ENCODE results near the gene NIPSNAP2. TPM values are rescaled to one million over a fixed set of nuclear protein-coding genes. Genes with fewer than 3 reads are reported as not detected.
"Not testable (repeated sequence)": the region's sequence is repeated elsewhere in the genome, so short reads cannot be mapped to it uniquely, and the experiment has no call there.

NIPSNAP2 gene
- total RNA-seq, 2 experiments from 2014 or later: 57.3 to 57.6 TPM

DNA sequence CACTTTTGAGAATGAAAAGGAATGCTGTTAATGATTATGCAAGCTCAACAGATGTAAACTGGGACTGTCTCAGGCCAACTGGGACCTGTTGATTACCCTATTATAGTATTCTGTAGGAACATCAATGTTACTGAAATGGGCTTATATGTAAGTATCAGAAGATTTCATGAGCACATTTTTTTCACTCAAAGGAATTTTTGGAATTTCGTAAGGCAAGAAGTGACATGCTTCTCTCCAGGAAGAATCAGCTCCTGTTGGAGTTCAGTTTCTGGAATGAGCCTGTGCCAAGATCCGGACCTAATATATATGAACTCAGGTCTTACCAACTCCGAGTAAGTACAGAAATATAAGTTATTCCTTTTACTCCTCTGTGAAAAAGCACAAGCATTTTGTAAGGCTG lies 19.2 kb downstream of the NIPSNAP2 start:
- H3K4me3 Mint-ChIP-seq: no peak overlapping the region
- H3K9me3 Mint-ChIP-seq: no peaks in the 10 kb centered on the region
- intact Hi-C loops (cut with micrococcal nuclease): no loop called here
- no peak overlapping the region for H3K27ac Mint-ChIP-seq
- H3K4me1 Mint-ChIP-seq (ENCODE audit: low read depth): no peaks in the 10 kb centered on the region
- H3K36me3 Mint-ChIP-seq (ENCODE audit: low read depth): peaks cover 21% of the 10 kb centered on the region
- DNase-seq: no peak
- no peaks in the 10 kb centered on the region for H3K27me3 Mint-ChIP-seq (ENCODE audit: low read depth)
- CTCF ChIA-PET: no interaction called here

DNA sequence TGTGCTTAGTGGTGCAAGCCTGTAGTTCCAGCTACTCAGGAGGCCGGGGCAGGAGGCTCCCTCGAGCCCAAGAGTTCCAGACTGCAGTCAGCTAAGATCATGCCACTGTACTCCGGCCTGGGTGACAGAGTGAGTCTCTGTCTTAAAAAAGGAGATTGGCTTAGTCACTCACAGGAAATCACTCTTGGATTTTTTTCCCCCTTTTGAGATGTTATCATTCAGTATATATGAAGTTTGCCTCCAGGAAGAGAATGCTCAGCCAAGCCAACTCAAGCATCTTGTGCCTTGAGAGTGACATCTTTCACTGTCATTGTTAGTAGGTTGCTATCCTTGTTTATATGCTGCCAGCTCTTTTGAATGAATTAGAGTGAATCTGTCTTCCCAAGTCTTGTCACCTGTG lies 28.0 kb downstream of the NIPSNAP2 start:
- H3K36me3 Mint-ChIP-seq (ENCODE audit: low read depth): peaks cover 12% of the 10 kb centered on the region
- no peaks in the 10 kb centered on the region for H3K4me1 Mint-ChIP-seq (ENCODE audit: low read depth)
- no peak overlapping the region for H3K4me3 Mint-ChIP-seq
- H3K27me3 Mint-ChIP-seq (ENCODE audit: low read depth): no peaks in the 10 kb centered on the region
- intact Hi-C loops (cut with micrococcal nuclease): no loop called here
- CTCF ChIA-PET: no interaction called here
- H3K27ac Mint-ChIP-seq: no peak overlapping the region
- no peaks in the 10 kb centered on the region for H3K9me3 Mint-ChIP-seq
- DNase-seq: no peak

DNA sequence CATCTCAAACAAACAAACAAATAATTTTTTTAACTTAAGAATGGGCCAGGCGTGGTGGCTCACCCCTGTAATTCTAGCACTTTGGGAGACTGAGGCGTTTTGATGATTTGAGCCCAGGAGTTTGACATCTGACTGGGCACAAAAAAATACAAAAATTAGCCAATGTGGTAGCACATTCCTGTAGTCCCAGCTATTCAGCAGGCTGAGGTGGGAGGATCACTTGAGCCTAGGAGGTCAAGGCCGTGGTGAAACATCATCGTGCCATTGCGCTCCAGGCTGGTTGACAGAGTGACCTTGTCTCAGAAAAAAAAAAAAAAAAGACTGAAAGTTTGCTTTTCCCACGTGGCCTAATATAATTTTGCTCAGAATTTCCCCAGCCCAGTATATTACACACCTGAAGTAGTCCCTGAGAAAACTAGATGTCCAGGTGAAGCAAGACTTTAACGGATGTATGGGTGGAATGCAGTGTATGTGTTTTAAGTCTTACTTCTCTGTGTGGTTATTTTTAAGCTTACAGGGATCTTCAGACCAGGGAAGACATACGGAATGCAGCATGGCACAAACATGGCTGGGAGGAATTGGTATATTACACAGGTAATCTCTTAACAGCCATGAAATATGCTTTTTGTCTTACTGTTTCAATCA lies 32.6 kb downstream of the NIPSNAP2 start:
- H3K9me3 Mint-ChIP-seq: no peaks in the 10 kb centered on the region
- no peak for DNase-seq
- no peak overlapping the region for H3K4me3 Mint-ChIP-seq
- CTCF ChIA-PET: interaction anchor here (0.6 to 1.2 kb wide), 2 partner anchors 10 to 78 kb away, joined by 3 read pairs; no protein-coding TSS in a partner anchor
- intact Hi-C loops (cut with micrococcal nuclease): no loop called here
- H3K27ac Mint-ChIP-seq: no peak overlapping the region
- H3K4me1 Mint-ChIP-seq (ENCODE audit: low read depth): peaks cover 13% of the 10 kb centered on the region
- H3K36me3 Mint-ChIP-seq (ENCODE audit: low read depth): peaks cover 14% of the 10 kb centered on the region
- no peaks in the 10 kb centered on the region for H3K27me3 Mint-ChIP-seq (ENCODE audit: low read depth)

DNA sequence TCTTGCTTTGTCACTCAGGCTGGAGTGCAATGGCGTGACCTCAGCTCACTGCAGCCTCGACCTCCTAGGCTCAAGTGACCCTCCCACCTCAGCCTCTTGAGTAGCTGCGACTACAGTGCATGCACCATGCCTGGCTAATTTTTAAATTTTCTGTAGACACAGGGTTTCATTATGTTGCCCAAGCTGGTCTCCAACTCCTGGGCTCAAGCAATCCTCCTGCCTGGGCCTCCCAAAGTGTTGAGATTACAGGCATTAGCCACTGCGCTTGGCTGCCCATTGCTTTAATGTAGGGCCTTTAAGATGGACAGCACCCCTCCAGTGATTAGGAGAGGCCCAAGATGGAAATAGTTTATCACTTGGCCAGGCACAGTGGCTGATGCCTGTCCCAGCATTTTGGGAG lies 39.4 kb downstream of the NIPSNAP2 start:
- H3K27me3 Mint-ChIP-seq (ENCODE audit: low read depth): no peaks in the 10 kb centered on the region
- peaks cover 13% of the 10 kb centered on the region for H3K4me1 Mint-ChIP-seq (ENCODE audit: low read depth)
- intact Hi-C loops (cut with micrococcal nuclease): loop anchor here (1.0 kb wide), 1 partner anchor 71 kb away; no protein-coding TSS in a partner anchor
- no peak overlapping the region for H3K4me3 Mint-ChIP-seq
- peaks cover 9% of the 10 kb centered on the region for H3K36me3 Mint-ChIP-seq (ENCODE audit: low read depth)
- DNase-seq: no peak
- H3K9me3 Mint-ChIP-seq: no peaks in the 10 kb centered on the region
- no peak overlapping the region for H3K27ac Mint-ChIP-seq
- CTCF ChIA-PET: interaction anchor here (1.1 to 1.9 kb wide), 3 partner anchors 59 to 363 kb away, joined by 3 to 14 read pairs (median 3); no protein-coding TSS in a partner anchor

DNA sequence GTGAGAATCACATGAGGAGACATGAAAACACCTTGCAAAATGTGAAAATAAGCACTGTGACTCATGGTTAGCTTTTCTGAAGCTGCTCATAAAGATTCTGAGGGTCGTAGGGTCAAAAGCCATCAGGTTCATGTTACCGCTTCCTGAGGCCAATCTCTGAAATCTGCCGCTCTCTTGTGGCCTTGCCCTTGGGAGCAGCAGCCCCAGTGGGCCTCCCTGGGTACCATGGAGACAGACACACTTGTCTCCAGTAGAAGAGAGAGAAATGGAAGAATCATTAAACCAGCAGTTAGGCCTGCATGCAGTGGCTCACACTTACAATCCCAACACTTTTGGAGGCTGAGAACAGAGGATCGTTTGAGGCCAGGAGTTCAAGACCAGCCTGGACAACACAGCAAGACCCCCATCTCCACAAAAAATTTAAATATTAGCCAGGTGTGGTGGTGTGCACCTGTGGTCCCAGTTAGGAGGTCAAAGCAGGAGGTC lies 42.8 kb downstream of the NIPSNAP2 start:
- intact Hi-C loops (cut with micrococcal nuclease): no loop called here
- H3K4me1 Mint-ChIP-seq (ENCODE audit: low read depth): no peaks in the 10 kb centered on the region
- CTCF ChIA-PET: interaction anchor here (0.5 to 2.4 kb wide), 5 partner anchors 65 to 401 kb away, joined by 3 to 19 read pairs (median 4); no protein-coding TSS in a partner anchor
- DNase-seq: no peak
- no peaks in the 10 kb centered on the region for H3K27me3 Mint-ChIP-seq (ENCODE audit: low read depth)
- H3K9me3 Mint-ChIP-seq: no peaks in the 10 kb centered on the region
- H3K36me3 Mint-ChIP-seq (ENCODE audit: low read depth): peaks cover 4% of the 10 kb centered on the region
- no peak overlapping the region for H3K27ac Mint-ChIP-seq
- no peak overlapping the region for H3K4me3 Mint-ChIP-seq

DNA sequence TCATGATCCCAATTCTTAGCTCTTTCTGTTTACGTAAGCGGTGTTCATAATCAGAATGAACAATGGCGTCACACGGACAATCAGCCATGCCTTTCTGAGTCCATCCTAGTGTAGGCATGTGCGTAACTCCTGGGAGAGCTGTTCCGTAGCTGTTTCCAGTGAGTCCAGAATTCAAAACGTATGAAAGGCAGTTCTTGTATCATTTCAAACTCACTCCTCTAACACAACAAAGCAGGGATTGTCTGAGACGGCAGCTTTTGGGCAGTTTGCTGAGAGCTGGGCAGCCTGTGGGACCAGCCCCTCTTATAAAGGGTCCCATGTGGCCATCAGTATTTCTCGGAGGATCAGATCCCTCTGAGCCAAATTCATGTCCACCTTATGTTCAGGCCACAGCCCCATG lies 43.5 kb downstream of the NIPSNAP2 start:
- no peaks in the 10 kb centered on the region for H3K4me1 Mint-ChIP-seq (ENCODE audit: low read depth)
- H3K4me3 Mint-ChIP-seq: no peak overlapping the region
- peaks cover 4% of the 10 kb centered on the region for H3K36me3 Mint-ChIP-seq (ENCODE audit: low read depth)
- intact Hi-C loops (cut with micrococcal nuclease): no loop called here
- H3K9me3 Mint-ChIP-seq: no peaks in the 10 kb centered on the region
- H3K27me3 Mint-ChIP-seq (ENCODE audit: low read depth): no peaks in the 10 kb centered on the region
- DNase-seq: no peak
- CTCF ChIA-PET: interaction anchor here (0.6 to 1.9 kb wide), 3 partner anchors 65 to 400 kb away, joined by 3 to 7 read pairs (median 4); no protein-coding TSS in a partner anchor
- no peak overlapping the region for H3K27ac Mint-ChIP-seq

DNA sequence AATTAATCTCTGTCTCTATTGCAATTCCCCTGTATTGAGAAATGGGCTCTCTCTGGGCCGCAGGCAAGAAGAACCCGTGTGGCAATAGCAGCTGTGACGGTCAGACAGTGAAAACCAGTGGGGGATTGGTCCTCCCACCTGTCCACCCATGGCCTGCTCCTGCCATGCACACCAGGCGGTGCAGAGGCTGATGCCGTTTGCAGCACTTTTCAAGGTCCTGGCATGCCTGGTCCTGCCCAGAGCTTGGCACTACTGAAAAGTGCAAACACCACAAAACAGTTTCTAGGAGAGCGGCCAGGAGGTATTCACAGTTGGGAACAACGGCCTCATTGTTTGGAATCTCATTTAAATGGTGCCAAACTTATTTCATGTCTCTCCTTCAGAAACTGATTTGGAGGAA lies 45.3 kb downstream of the NIPSNAP2 start:
- intact Hi-C loops (cut with micrococcal nuclease): no loop called here
- H3K4me1 Mint-ChIP-seq (ENCODE audit: low read depth): no peaks in the 10 kb centered on the region

DNA sequence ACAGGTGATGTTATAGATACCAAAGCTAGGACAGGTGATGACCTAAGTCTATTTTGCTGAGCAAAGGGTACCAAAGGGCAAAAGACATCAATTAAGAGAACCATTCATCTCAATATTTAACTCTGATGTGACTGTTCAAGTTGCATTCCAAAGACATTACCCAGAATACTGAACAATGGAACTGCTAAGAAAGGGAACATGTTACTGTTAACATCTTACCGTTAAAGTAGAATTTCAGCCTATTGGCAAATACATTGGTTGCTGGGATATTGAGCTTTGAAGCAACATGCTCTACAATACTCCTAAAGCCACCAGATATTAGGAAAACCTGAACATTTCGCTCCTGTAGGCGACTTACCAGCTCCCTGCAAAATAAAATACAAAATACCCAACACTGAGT lies 52.6 kb downstream of the NIPSNAP2 start:
- peaks cover 15% of the 10 kb centered on the region for H3K36me3 Mint-ChIP-seq (ENCODE audit: low read depth)
- H3K27ac Mint-ChIP-seq; CTCF ChIA-PET; intact Hi-C loops (cut with micrococcal nuclease); DNase-seq; H3K9me3 Mint-ChIP-seq; H3K27me3 Mint-ChIP-seq (ENCODE audit: low read depth); H3K4me1 Mint-ChIP-seq (ENCODE audit: low read depth); H3K4me3 Mint-ChIP-seq: not testable (repeated sequence)

More for the DNA sequence above, 45.3 kb downstream of the NIPSNAP2 start:
- peaks cover 10% of the 10 kb centered on the region for H3K36me3 Mint-ChIP-seq (ENCODE audit: low read depth)
- no peak overlapping the region for H3K4me3 Mint-ChIP-seq
- H3K9me3 Mint-ChIP-seq: no peaks in the 10 kb centered on the region
- no peak overlapping the region for H3K27ac Mint-ChIP-seq
- CTCF ChIA-PET: no interaction called here
- H3K27me3 Mint-ChIP-seq (ENCODE audit: low read depth): no peaks in the 10 kb centered on the region
- DNase-seq: no peak

DNA sequence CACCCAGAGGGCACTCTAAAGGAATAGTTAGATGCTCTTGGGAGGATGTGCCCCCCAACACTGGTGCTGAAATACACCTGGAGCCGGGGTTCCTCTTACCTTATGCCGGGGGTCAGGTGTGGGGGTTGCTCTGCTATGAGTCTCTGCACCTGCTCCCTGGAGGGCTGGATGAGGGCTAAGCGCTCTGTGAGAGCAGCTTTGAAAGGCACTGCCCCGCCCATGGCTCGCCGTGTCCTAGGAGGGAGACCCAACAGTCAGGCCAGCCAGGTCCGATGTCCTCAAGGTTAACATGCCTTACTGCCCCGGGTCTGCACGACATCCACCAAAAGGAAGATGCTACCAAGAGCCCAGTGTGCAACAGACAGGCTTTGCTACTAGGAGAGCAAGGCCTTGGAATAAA lies 55.1 kb downstream of the NIPSNAP2 start:
- no peaks in the 10 kb centered on the region for H3K4me1 Mint-ChIP-seq (ENCODE audit: low read depth)
- CTCF ChIA-PET: interaction anchor here (1.2 kb wide), 1 partner anchor 15 kb away, joined by 4 read pairs; no protein-coding TSS in a partner anchor
- peaks cover 10% of the 10 kb centered on the region for H3K36me3 Mint-ChIP-seq (ENCODE audit: low read depth)
- intact Hi-C loops (cut with micrococcal nuclease): no loop called here
- H3K27me3 Mint-ChIP-seq (ENCODE audit: low read depth): no peaks in the 10 kb centered on the region
- H3K9me3 Mint-ChIP-seq: no peaks in the 10 kb centered on the region
- H3K27ac Mint-ChIP-seq: no peak overlapping the region
- no peak overlapping the region for H3K4me3 Mint-ChIP-seq
- DNase-seq: no peak

DNA sequence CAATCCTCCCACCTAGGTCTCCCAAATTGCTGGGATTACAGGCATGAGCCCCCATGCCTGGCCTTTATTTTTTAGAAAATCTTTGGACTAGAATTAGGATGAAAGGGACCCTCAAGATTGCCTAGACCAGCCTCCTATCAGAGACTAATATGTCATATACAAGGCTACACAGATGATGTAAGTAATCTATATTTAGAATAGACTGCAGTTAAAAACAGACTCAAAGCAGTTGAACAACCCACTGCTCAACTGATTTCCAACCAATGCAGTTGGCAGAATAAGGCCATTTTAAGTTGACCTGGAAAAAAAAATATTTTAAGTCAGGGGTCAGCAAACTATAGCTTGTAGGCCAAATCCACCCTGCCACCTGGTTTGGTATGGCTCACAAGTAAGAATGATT lies 59.1 kb downstream of the NIPSNAP2 start:
- CTCF ChIA-PET: no interaction called here
- H3K27ac Mint-ChIP-seq: no peak overlapping the region
- DNase-seq: no peak
- peaks cover 15% of the 10 kb centered on the region for H3K36me3 Mint-ChIP-seq (ENCODE audit: low read depth)
- intact Hi-C loops (cut with micrococcal nuclease): no loop called here
- H3K4me3 Mint-ChIP-seq: no peak overlapping the region
- no peaks in the 10 kb centered on the region for H3K9me3 Mint-ChIP-seq
- H3K4me1 Mint-ChIP-seq (ENCODE audit: low read depth): no peaks in the 10 kb centered on the region
- H3K27me3 Mint-ChIP-seq (ENCODE audit: low read depth): no peaks in the 10 kb centered on the region

DNA sequence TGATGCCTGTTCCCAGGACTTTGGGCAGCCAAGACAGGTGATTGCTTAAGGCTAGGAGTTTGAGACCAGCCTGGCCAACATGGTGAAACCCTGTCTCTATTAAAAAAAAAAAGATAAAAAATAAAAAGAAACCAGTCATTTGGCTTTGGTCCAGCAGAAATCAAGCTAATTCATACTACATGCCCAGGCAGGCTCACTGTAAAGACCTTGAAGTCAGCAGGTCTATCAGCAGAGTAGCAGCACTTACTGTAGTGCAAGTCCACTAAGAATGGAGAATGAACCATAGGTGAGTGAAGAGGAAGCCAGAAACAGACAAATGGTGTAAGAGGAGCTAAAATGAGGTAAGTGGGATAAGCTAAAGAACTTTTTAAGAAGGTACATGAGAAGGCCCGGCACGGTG lies 62.2 kb downstream of the NIPSNAP2 start:
- intact Hi-C loops (cut with micrococcal nuclease): no loop called here
- DNase-seq: no peak
- H3K27ac Mint-ChIP-seq: no peak overlapping the region
- H3K36me3 Mint-ChIP-seq (ENCODE audit: low read depth): peaks cover 20% of the 10 kb centered on the region
- no peaks in the 10 kb centered on the region for H3K9me3 Mint-ChIP-seq
- CTCF ChIA-PET: no interaction called here
- no peaks in the 10 kb centered on the region for H3K27me3 Mint-ChIP-seq (ENCODE audit: low read depth)
- no peak overlapping the region for H3K4me3 Mint-ChIP-seq
- no peaks in the 10 kb centered on the region for H3K4me1 Mint-ChIP-seq (ENCODE audit: low read depth)

DNA sequence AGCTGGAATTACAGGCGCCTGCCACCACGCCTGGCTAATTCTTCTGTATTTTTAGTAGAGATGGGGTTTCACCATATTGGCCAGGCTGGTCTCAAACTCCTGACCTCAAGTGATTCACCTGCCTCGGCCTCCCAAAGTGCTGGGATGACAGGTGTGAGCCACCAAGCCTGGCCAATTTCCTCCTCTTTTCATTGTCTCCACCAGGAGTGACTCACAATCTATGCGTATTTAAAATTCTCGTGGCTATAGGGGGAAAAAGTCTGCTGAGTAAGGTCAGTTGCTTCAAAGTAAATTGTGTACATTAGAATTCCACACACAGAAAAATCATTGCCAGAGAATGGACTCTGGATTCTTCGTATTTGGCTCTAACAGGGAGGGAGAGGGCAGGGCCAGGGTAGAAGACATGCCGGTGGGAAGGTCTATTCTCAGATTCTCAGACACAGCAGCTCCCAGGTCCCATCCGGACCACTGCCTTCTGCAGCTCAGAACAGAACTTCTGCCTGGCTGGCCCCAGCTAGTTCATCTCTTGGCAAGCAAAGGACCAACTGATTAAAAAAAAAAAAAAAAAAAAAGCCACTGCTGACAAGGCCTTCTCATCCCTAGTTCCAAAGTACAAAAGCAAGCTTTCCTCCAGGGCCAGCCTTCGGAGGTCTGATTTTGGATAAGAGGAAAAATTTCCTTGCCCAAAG lies 64.7 kb downstream of the NIPSNAP2 start:
- DNase-seq: no peak
- Mint-ChIP-seq H3K9me3 (no peaks in the 10 kb centered on the region), H3K4me1 (ENCODE audit: low read depth) (peaks cover 7% of the 10 kb centered on the region), H3K4me3 (no peak overlapping the region), H3K27me3 (ENCODE audit: low read depth) (no peaks in the 10 kb centered on the region), H3K36me3 (ENCODE audit: low read depth) (peaks cover 30% of the 10 kb centered on the region), H3K27ac (no peak overlapping the region)
- intact Hi-C loops (cut with micrococcal nuclease): no loop called here
- CTCF ChIA-PET: no interaction called here

DNA sequence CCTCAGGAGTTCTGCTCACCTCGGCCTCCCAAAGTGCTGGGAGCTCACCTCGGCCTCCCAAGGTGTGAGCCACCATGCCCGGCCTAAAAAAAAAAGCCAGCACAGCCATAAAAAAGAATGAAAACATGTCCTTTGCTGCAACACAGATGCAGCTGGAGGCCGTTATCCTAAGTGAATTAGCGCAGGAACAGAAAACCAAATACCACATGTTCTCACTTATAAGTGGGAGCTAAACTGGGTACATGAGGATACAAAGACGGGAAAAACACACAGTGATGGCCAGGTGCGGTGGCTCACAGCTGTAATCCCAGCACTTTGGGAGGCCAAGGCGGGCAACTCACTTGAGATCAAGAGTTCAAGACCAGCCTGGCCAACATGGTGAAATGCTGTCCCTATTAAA lies 66.0 kb downstream of the NIPSNAP2 start:
- Mint-ChIP-seq H3K27ac (no peak overlapping the region), H3K4me1 (ENCODE audit: low read depth) (peaks cover 7% of the 10 kb centered on the region), H3K4me3 (no peak overlapping the region), H3K36me3 (ENCODE audit: low read depth) (peaks cover 30% of the 10 kb centered on the region), H3K9me3 (no peaks in the 10 kb centered on the region), H3K27me3 (ENCODE audit: low read depth) (no peaks in the 10 kb centered on the region)
- CTCF ChIA-PET: no interaction called here
- intact Hi-C loops (cut with micrococcal nuclease): no loop called here
- no peak for DNase-seq
